Activated T-cell treated with anti-CD3 and anti-CD28 coated beads for 1 hour (primary cell): Measurements from ENCODE around the gene TRIM29.

Experiments used
- DNase-seq: peaks from one replicate; pipeline ENCODE4 v3.0.0-alpha.2; 2020; ENCODE audit warnings: low read depth

The TRIM29 gene

GRCh38 chr11:120061761-120062560 lies 76.0 kb downstream of the TRIM29 start:
- no peak for DNase-seq
